Adipose tissue (tissue), 3 donors: ENCODE results near the gene KIDINS220. TPM values are rescaled to one million over a fixed set of nuclear protein-coding genes. Genes with fewer than 3 reads are reported as not detected.

ENCODE experiments used
- H3K27ac ChIP-seq: one replicate; pipeline ENCODE4 v1.5.1; 2013; ENCODE audit warnings: low read depth, low read length
- WGBS, 3 donors: extraction: QIAGEN DNeasy Blood & Tissue Kit; methylation state at CpG; one replicate each; pipeline ENCODE4 v1.1.7; 2013; 5-methylcytosine and 5-hydroxymethylcytosine counted together
- polyA plus RNA-seq, 3 donors: library from polyadenylated mRNA; stranded (reverse); fragments of 200-250 nt; gene quantifications; one replicate each; pipeline ENCODE4 v1.2.3, GENCODE V29; 2013
- donor health status: healthy with polysubstance abuse.
- donor health status: Bipolar disorder and iron deficiency.
- donor health status: healthy.

Gene KIDINS220
- polyA plus RNA-seq, 3 donors: 10.8 to 17.4 (median 14.2) TPM

DNA sequence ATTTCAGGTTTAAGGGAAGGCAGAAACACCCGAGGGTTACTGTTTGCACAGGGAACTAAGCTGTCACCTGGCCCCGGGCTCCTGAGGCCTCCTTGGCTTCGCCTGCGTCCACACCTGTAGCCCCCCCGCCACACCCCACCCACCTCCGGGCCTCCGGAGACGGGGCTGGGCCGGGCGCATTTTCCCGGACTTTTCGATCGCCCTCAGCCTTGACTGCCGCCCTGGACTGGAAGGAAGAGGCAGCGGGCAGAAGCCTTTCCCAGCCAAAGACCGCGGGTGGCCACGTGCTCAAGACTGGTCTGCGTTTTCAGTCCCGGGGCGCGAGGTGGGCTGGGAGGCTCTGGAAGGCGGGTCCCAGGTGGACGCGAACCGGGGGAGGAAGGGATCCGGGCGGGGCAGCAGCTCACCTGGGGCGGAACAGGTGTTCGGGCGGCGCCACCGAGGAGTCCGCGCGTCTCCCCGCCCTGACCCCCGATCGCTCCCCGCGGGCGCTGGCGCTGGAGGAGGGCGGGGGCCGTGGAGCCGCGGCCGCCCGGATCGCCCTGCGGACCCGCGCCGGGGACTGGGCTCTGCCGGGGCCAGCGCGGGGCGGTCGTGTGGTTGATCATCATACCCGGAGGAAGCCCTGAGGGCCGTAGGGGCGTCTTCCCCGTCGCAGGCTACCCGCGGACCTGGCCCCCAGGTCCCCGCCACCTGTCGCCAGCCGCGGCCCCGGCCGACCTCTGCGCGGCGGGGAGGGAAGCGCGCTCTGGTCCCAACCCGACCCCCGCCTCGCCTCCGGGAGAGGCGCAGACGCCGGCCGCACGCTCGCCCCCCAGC lies 152.3 kb downstream of the KIDINS220 start:
- no peak overlapping the region for H3K27ac ChIP-seq
- 1% methylated on average over 67 to 87 of the region's 87 CpGs for WGBS, 3 donors

DNA sequence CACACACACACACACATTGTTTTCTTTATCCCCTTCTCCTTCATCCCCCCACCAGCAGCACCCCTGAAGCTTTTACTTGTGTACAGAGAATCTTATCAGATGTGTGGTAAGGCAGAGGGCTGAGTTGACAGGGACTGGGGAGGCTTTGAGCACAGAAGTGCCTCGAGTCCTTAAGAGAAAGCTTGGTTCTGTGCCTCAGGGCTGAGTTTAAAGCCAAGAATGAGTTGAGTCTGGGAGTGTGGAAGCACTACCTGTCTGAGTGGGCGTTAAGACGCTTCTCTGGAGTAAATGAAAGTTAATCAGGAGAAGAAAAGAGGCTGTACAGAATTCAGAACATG lies 152.9 kb downstream of the KIDINS220 start:
- 23 to 40% (median 27%) methylated on average over 3 of the region's 3 CpGs for WGBS, 3 donors
- no peak overlapping the region for H3K27ac ChIP-seq

DNA sequence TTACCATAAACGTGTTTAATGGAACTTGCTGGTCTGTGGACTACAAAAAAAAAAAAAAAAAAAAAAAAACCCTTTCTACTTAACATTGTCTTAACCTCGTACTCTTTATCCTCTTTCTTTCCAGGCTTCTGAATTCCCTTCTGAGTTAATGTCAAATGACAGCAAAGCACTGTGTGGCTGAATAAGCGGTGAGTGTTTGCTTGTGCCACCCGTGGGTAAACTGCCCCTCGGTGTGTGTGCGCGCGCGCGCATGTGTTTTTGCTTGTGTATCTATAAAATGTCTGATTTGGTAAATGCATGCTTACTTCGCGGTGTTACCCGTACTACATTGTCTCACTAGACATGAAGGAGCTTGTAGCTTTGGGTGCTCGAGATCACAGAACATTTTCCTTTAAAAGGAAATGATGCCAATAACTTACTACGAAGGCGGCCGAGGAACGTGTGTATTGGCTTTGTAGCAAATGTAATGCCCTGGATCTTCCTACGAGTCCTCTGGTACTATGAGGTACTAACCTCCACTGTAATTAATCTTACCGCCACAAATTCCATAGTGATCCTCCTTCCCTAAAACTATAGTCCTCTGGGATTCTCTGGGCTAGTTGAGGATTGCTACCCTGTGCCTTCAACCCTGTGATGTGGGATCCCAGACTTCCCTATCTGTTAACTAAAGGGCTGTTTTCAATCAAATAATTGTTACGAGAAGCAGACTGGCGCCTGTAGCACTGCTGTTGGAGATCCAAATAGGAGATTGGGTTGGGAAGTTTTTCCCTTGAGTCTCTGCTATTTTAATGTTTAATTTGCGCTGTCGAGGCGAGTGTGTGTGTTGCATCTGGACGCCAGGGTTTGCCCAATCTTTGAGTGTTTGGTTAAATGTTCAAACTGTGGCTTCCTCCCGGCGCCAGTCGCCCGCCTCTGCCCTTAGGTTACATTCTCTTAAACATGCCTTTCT lies 154.4 kb downstream of the KIDINS220 start:
- H3K27ac ChIP-seq: no peak overlapping the region
- 1 to 2% (median 2%) methylated on average over 30 of the region's 30 CpGs for WGBS, 3 donors

DNA sequence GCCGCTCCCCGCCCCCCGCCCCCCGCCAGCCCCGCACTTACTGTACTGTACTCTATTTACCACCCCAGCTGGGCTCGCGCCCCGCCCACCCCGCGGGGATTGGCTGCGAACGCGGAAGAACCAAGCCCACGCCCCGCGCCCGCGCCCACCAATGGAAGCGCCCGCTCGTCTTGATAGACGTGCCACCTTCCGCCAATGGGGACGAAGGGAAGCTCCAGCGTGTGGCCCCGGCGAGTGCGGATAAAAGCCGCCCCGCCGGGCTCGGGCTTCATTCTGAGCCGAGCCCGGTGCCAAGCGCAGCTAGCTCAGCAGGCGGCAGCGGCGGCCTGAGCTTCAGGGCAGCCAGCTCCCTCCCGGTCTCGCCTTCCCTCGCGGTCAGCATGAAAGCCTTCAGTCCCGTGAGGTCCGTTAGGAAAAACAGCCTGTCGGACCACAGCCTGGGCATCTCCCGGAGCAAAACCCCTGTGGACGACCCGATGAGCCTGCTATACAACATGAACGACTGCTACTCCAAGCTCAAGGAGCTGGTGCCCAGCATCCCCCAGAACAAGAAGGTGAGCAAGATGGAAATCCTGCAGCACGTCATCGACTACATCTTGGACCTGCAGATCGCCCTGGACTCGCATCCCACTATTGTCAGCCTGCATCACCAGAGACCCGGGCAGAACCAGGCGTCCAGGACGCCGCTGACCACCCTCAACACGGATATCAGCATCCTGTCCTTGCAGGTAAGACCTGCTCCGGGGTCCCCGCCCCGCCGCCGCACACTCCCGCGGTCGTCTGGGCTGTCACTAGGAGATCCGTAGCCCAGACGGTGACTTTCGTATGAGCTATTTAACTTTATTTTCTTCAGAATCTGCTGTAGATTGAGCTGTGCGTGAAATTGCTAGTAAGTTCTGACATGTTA lies 155.4 kb downstream of the KIDINS220 start, which contains the start of gene ID2:
TSS of gene ID2 (plus strand) at position 271 of the 907 bp plus-strand sequence. CDS start at position 381, 110 bp downstream.
- H3K27ac ChIP-seq: no peak within 1 kb of the TSS
- WGBS, 3 donors: 0 to 1% (median 0%) methylated on average over 56 to 66 of the region's 70 CpGs

DNA sequence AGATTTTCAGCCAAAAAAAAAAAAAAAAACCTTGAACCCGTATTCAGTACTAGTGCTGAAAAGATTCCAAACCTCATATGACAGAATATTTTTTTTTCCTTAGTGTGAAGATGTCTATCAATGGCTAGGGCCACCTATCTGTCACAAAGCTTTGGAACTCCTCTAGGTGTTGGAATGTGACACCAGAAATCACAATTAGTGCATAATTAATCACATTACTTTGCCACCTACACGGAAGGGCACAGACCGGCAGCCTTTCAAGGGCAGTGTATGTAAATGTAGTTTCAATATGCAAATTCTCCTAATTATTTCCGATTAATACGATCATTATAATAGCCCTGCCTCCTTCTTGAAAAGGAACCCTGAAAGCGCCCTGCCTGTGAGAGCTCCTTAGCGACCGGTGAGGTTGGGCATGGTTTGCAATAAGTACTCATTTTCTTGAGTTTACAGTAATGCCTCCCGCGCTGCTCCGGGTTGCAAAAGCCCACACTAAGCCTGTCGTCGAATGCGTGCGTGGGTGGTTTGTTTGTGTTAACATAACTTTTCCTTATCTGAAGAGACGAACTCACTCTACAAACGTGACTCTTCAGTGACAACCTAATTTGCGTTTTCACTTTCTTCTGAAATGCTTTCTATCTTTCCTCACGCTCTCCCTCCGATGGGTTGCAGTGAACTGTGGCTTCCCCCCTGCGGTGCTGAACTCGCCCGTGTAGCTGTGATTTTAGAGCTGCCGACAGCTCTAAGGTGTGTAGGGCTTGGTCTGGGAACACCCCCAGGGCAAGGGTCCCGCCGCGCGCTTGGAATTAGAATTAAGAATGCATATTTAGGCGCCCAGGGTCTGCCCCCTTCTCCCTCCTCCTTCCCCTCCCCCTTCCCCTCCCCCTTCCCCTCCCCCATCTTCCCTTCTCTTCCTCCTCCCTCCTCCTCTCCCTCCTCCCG lies 156.3 kb downstream of the KIDINS220 start:
- 1 to 3% (median 2%) methylated on average over 29 of the region's 30 CpGs for WGBS, 3 donors
- no peak overlapping the region for H3K27ac ChIP-seq

DNA sequence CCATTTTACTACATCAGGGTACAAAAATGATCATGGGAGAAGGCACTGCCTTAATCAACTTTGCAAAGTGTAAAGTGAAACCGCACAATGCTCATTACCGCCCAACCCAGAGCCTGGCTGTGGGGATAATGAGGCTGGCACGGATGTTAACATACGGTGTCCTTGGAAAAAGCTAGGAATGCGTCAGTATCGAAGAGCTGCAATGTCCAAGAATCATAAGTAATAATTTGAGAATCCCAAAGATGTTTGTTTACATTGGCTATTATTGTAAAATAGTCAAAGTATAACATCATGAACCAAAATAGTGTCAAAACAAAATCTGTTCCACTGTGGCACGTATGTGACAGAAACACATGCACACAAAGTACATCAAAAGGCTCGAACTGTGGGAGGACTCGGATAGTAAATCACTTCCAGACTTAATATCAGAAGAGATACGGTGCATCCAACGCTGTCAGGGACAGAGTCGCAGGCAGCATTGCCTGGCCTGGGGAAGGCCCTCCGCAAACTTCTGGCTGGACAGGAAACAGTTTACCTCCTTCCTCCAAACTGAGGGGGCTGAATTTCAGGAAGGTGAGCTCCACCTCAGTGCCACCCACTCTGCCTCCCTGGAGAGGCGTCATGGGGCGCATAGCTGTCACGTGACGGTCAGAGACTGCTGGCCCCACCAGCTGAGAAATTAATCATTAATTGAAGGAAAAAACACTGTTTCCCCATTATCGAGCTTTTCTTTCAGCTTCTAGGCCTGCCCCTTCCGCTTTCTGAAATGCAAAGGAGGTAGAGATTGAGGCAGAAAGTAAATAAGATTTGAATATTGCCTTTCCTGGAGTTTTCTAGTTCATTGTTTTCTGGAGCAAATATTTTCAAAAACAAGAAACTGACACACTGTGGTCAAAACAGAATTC lies 157.3 kb downstream of the KIDINS220 start:
- 15 to 45% (median 33%) methylated on average over 19 of the region's 19 CpGs for WGBS, 3 donors
- peak overlapping the region; percentile 56 for H3K27ac ChIP-seq

DNA sequence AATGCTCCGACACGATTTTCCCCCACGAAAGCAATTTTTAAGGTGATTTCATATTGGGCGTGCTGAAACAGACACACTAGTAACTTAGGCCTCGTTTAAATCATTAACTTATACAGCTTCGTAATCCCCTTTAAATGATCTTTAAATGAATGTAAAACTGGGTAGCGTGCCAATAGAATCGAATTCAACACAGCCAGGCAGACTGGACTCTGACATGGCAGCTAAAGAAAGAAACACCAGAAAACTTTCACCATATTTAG lies 157.9 kb downstream of the KIDINS220 start:
- 5 to 27% (median 20%) methylated on average over 8 of the region's 8 CpGs for WGBS, 3 donors
- H3K27ac ChIP-seq: peak overlapping the region; percentile 56

Other genes with a start within 250 kb of the KIDINS220 start
- 100 to 1,000 TPM in 2 of 3 donors, 10 to 100 TPM in 1; 60.5 to 398 (median 216) TPM for gene ID2, start 155.6 kb downstream of the KIDINS220 start, polyA plus RNA-seq
- gene MBOAT2, start 166.1 kb upstream of the KIDINS220 start, polyA plus RNA-seq: 1 to 10 TPM in 2 of 3 donors, under 1 TPM in 1; 0.98 to 4.4 (median 2.8) TPM